ENCODE data around the gene ANK3. TPM values are rescaled to one million over a fixed set of nuclear protein-coding genes. Genes with fewer than 3 reads are reported as not detected.

The ANK3 gene
- total RNA-seq, 1 donor from 2014 or later = 12.6 TPM

- no peaks in the 10 kb centered on the region for H3K9me3 Mint-ChIP-seq (ENCODE audit: unreplicated experiment)
Observed at GRCh38 chr10:60382946-60383681, 6.6 kb downstream of the ANK3 start.

DNA sequence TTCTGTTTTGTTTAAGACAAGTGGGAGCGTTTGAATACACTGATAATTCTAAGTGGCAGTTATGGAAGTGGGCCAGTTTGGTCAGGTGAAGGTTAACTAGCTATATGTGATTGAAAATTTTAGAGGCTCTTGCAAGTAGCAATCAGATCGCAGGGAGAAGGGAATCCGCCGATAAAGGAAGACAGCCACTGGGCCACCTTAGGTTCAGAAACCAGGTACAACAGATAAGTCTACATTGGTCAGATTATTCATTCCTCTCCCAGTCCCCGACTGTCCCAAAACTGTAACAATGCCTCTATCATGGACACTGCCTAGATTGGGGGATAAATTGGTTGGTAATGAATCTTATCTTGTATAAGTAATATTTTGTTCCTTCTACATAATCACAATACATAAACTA lies 8.9 kb downstream of the ANK3 start:
- no peaks in the 10 kb centered on the region for H3K27me3 Mint-ChIP-seq (ENCODE audit: unreplicated experiment)
- no peaks in the 10 kb centered on the region for H3K9me3 Mint-ChIP-seq (ENCODE audit: unreplicated experiment)
- no peaks in the 10 kb centered on the region for H3K36me3 Mint-ChIP-seq (ENCODE audit: low read depth, unreplicated experiment)
- peaks cover 6% of the 10 kb centered on the region for H3K4me1 Mint-ChIP-seq (ENCODE audit: unreplicated experiment)
- H3K27ac Mint-ChIP-seq (ENCODE audit: unreplicated experiment) = no peak overlapping the region
- no peak for TF ChIP-seq CTCF (IDR thresholded peaks at IDR 0.05; ENCODE audit: unreplicated experiment)
- H3K4me3 Mint-ChIP-seq (ENCODE audit: unreplicated experiment) = no peak overlapping the region
- no peak for DNase-seq (ENCODE audit: low spot score)

More at GRCh38 chr10:60382946-60383681, 6.6 kb downstream of the ANK3 start:
- Mint-ChIP-seq H3K4me3 (ENCODE audit: unreplicated experiment) (no peak overlapping the region), H3K4me1 (ENCODE audit: unreplicated experiment) (peaks cover 11% of the 10 kb centered on the region), H3K27me3 (ENCODE audit: unreplicated experiment) (no peaks in the 10 kb centered on the region), H3K27ac (ENCODE audit: unreplicated experiment) (no peak overlapping the region), H3K36me3 (ENCODE audit: low read depth, unreplicated experiment) (no peaks in the 10 kb centered on the region)
- no peak for DNase-seq (ENCODE audit: low spot score)
- TF ChIP-seq CTCF (IDR thresholded peaks at IDR 0.05; ENCODE audit: unreplicated experiment) = no peak

GRCh38 chr10:60377955-60378354 lies 11.7 kb downstream of the ANK3 start:
- H3K36me3 Mint-ChIP-seq (ENCODE audit: low read depth, unreplicated experiment) = no peaks in the 10 kb centered on the region
- H3K27me3 Mint-ChIP-seq (ENCODE audit: unreplicated experiment) = peaks cover 1% of the 10 kb centered on the region
- no peaks in the 10 kb centered on the region for H3K9me3 Mint-ChIP-seq (ENCODE audit: unreplicated experiment)
- H3K4me1 Mint-ChIP-seq (ENCODE audit: unreplicated experiment) = no peaks in the 10 kb centered on the region
- TF ChIP-seq CTCF (IDR thresholded peaks at IDR 0.05; ENCODE audit: unreplicated experiment) = no peak
- no peak overlapping the region for H3K27ac Mint-ChIP-seq (ENCODE audit: unreplicated experiment)
- DNase-seq (ENCODE audit: low spot score) = no peak
- no peak overlapping the region for H3K4me3 Mint-ChIP-seq (ENCODE audit: unreplicated experiment)

DNA sequence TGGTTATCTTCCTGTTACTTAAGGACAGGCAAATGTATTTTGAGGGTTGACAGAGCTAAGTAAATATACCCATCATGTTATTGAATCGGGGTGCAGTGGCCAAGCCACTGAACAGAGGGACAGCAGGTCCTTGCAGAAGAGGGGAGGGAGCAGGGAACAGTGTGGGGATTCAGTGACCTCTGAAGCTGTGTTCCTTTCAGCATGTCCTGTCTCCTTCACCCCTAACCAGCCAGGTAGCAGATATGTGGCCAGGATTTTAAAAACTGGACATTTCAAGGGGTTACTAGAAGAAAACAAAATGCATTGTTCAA lies 12.7 kb downstream of the ANK3 start:
- Mint-ChIP-seq H3K27me3 (ENCODE audit: unreplicated experiment) (peaks cover 1% of the 10 kb centered on the region), H3K4me3 (ENCODE audit: unreplicated experiment) (no peak overlapping the region), H3K27ac (ENCODE audit: unreplicated experiment) (no peak overlapping the region), H3K36me3 (ENCODE audit: low read depth, unreplicated experiment) (no peaks in the 10 kb centered on the region), H3K9me3 (ENCODE audit: unreplicated experiment) (no peaks in the 10 kb centered on the region), H3K4me1 (ENCODE audit: unreplicated experiment) (no peaks in the 10 kb centered on the region)
- DNase-seq (ENCODE audit: low spot score) = no peak
- no peak for TF ChIP-seq CTCF (IDR thresholded peaks at IDR 0.05; ENCODE audit: unreplicated experiment)

GRCh38 chr10:60376221-60377041 lies 13.2 kb downstream of the ANK3 start:
- H3K27me3 Mint-ChIP-seq (ENCODE audit: unreplicated experiment) = peaks cover 1% of the 10 kb centered on the region
- no peaks in the 10 kb centered on the region for H3K9me3 Mint-ChIP-seq (ENCODE audit: unreplicated experiment)
- H3K27ac Mint-ChIP-seq (ENCODE audit: unreplicated experiment) = no peak overlapping the region
- no peak for DNase-seq (ENCODE audit: low spot score)
- no peaks in the 10 kb centered on the region for H3K36me3 Mint-ChIP-seq (ENCODE audit: low read depth, unreplicated experiment)
- H3K4me3 Mint-ChIP-seq (ENCODE audit: unreplicated experiment) = no peak overlapping the region
- no peaks in the 10 kb centered on the region for H3K4me1 Mint-ChIP-seq (ENCODE audit: unreplicated experiment)
- TF ChIP-seq CTCF (IDR thresholded peaks at IDR 0.05; ENCODE audit: unreplicated experiment) = no peak

Measured in endothelial cell (in vitro differentiated cells).